ENCODE measurements around the gene PITRM1.

PITRM1 gene

DNA sequence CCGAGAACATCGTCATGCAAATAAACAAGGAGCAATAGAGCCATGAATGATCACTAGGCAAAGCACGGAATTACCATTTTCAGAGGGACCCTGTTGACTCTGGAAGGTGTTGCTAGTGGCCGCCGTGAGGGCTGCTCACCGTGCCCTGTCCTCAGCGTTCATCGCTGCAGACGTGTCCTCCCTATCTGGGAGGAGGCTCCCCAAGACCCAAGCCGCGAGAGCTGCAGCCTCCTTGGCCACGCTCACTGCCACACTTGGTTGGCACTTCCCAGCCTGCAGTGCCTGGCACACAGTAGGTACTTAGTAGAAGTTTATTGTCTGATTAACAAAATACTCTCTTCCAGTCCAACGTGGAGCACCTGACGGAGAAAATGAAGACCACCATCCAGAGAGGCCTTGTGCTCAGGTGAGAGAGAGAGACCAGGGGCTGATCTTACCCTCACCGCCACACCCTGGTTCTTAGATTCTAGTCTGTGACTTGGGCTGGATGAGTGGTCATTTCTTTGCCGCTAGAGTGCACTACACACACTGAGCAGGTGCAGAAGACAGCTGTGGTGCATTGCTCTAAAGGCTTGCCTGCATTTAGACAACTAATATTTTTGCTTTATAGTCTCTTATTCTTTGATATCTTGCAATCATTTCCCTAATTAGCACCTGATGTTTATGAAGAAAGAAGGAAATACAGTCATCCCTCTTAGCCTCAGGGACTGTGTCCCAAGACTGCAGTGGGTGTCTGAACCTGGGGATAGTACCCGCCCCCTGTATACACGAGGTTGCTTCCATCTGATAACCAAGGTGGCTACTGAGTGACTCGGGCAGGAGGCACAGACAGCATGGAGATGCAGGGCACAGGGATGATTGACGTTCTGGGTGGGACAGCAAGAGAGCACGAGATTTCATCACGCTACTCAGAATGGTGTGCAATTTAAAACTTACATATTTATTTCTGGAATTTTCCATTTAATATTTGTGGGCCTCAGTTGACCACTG is 40.3 kb downstream of the PITRM1 start:
- H3K18ac ChIP-seq (ENCODE audit: low read length): no peak overlapping the region
- H2AK5ac ChIP-seq (ENCODE audit: low read depth, low read length): no peak overlapping the region
- H3K23ac ChIP-seq (ENCODE audit: low read depth, low read length, poor library complexity): peak overlapping the region; percentile 29
- H2BK5ac ChIP-seq (ENCODE audit: low read length): no peak overlapping the region
- no peak overlapping the region for H2BK12ac ChIP-seq (ENCODE audit: low read length)
- H3K4ac ChIP-seq (ENCODE audit: low read length): no peak overlapping the region
- no peak overlapping the region for H3K4me2 ChIP-seq (ENCODE audit: insufficient read depth, low read length, poor library complexity, severe bottlenecking)
- no peak overlapping the region for H3K9ac ChIP-seq (ENCODE audit: low read depth, low read length, poor library complexity)
- H3K4me1 ChIP-seq (ENCODE audit: control insufficient read depth in 2 of 2, insufficient read depth in 1 of 2, low read depth in 1 of 2, low read length in 2 of 2): peaks cover 0 to 2% of the 10 kb centered on the region in 2 donors
- H2BK15ac ChIP-seq (ENCODE audit: low read length): no peak overlapping the region
- H4K8ac ChIP-seq (ENCODE audit: low read depth, low read length): no peak overlapping the region
- no peaks in the 10 kb centered on the region for H3K79me1 ChIP-seq (ENCODE audit: low read depth, low read length)
- peaks cover 27 to 64% of the 10 kb centered on the region in 2 donors for H3K36me3 ChIP-seq (replicated peaks in 1 of 2; ENCODE audit: control insufficient read depth in 2 of 2, insufficient read depth in 2 of 2, low read length in 2 of 2)
- H4K91ac ChIP-seq (ENCODE audit: low read depth, low read length, poor library complexity): no peak overlapping the region
- WGBS, 2 donors (ENCODE audit: extremely low coverage in 2 of 2, insufficient read length in 2 of 2, insufficient replicate concordance in 1 of 2): no CpG with 5 or more reads among the region's 22 CpGs
- H2AFZ ChIP-seq (ENCODE audit: low read length): no peak overlapping the region
- no peak overlapping the region for H3K14ac ChIP-seq (ENCODE audit: low read length)
- DNase-seq (ENCODE audit: low spot score): no peak
- no peak overlapping the region for H3K4me3 ChIP-seq (ENCODE audit: low read length in 2 of 2)
- no peaks in the 10 kb centered on the region for H3K27me3 ChIP-seq (ENCODE audit: control insufficient read depth in 3 of 3, insufficient read depth in 3 of 3, low read depth in 1 of 3, low read length in 3 of 3)
- H3K27ac ChIP-seq (replicated peaks; ENCODE audit: low read length): no peak overlapping the region
- no peaks in the 10 kb centered on the region for H3K9me3 ChIP-seq (replicated peaks in 1 of 2; ENCODE audit: control insufficient read depth in 2 of 2, insufficient read depth in 1 of 2, low read depth in 1 of 2, low read length in 2 of 2)
- H2BK120ac ChIP-seq (ENCODE audit: low read depth, low read length): no peak overlapping the region

DNA sequence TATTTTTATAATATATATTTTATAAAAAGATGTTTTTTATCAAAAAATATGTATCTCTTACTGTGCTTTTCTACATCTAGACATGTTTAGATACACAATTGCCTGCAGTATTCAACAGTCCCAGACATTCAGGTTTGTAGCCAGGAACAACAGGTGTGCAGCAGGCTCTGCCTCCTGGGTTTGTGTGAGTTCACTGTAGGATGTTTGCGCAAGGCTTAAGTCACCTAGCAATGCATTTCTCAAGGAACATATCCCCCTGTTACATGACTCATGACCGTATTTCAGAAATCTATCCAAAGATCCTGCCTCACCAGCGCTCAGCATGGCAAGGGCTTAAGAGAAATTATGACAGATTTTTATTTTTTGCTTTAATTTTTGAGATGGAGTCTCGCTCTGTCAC is 41.5 kb downstream of the PITRM1 start:
- Histone ChIP-seq H3K9ac (ENCODE audit: low read depth, low read length, poor library complexity) (no peak overlapping the region), H2AFZ (ENCODE audit: low read length) (no peak overlapping the region), H3K14ac (ENCODE audit: low read length) (no peak overlapping the region), H3K4me1 (ENCODE audit: control insufficient read depth in 2 of 2, insufficient read depth in 1 of 2, low read depth in 1 of 2, low read length in 2 of 2) (peaks cover 0 to 12% of the 10 kb centered on the region in 2 donors), H2BK12ac (ENCODE audit: low read length) (no peak overlapping the region), H3K4me2 (ENCODE audit: insufficient read depth, low read length, poor library complexity, severe bottlenecking) (no peak overlapping the region), H3K18ac (ENCODE audit: low read length) (no peak overlapping the region), H3K79me1 (ENCODE audit: low read depth, low read length) (no peaks in the 10 kb centered on the region), H2AK5ac (ENCODE audit: low read depth, low read length) (no peak overlapping the region), H3K4ac (ENCODE audit: low read length) (no peak overlapping the region), H4K91ac (ENCODE audit: low read depth, low read length, poor library complexity) (no peak overlapping the region), H3K9me3 (replicated peaks in 1 of 2; ENCODE audit: control insufficient read depth in 2 of 2, insufficient read depth in 1 of 2, low read depth in 1 of 2, low read length in 2 of 2) (no peaks in the 10 kb centered on the region), H2BK120ac (ENCODE audit: low read depth, low read length) (no peak overlapping the region), H3K4me3 (ENCODE audit: low read length in 2 of 2) (no peak overlapping the region), H3K27me3 (ENCODE audit: control insufficient read depth in 3 of 3, insufficient read depth in 3 of 3, low read depth in 1 of 3, low read length in 3 of 3) (no peaks in the 10 kb centered on the region), H3K36me3 (replicated peaks in 1 of 2; ENCODE audit: control insufficient read depth in 2 of 2, insufficient read depth in 2 of 2, low read length in 2 of 2) (peaks cover 20 to 51% of the 10 kb centered on the region in 2 donors), H3K27ac (replicated peaks; ENCODE audit: low read length) (no peak overlapping the region), H4K8ac (ENCODE audit: low read depth, low read length) (no peak overlapping the region), H2BK15ac (ENCODE audit: low read length) (no peak overlapping the region), H2BK5ac (ENCODE audit: low read length) (no peak overlapping the region), H3K23ac (ENCODE audit: low read depth, low read length, poor library complexity) (no peak overlapping the region)
- no CpG with 5 or more reads among the region's 4 CpGs for WGBS, 2 donors (ENCODE audit: extremely low coverage in 2 of 2, insufficient read length in 2 of 2, insufficient replicate concordance in 1 of 2)
- DNase-seq (ENCODE audit: low spot score): no peak

DNA sequence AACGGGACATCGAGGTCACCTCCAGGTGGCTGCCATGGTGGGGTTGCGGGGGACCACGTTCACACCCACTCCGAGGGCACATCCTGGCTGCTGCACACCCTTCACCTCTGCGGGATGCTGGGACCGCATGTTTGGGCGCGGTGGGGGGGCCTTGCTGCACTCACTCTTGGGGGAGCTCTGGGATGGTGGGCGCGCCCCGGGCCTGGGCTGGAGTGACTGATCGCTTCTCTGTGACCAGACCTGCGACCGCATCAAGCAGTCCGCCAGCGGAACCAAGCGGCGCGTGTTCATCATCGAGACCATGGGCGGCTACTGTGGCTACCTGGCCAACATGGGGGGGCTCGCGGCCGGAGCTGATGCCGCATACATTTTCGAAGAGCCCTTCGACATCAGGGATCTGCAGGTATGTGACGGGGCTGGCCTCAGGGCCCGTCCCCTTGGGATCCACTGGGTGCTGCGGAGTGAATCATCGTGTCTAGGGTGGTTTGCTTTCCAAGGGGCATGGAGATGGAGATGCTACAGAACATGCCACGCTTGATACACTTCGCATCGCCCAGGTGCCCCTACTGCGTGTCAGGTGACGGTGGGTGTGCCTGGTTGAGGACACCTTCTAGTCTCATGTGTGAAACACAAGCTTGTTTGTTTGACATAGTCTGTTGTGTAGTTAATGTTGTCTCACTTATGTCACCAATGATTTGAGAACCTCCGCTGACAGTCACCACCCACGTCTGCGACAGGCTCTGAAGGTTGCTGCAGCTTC is 42.8 kb downstream of the PITRM1 start:
- H3K4ac ChIP-seq (ENCODE audit: low read length): no peak overlapping the region
- H2BK120ac ChIP-seq (ENCODE audit: low read depth, low read length): no peak overlapping the region
- no peak overlapping the region for H3K4me3 ChIP-seq (ENCODE audit: low read length in 2 of 2)
- no peak overlapping the region for H2BK15ac ChIP-seq (ENCODE audit: low read length)
- H3K27me3 ChIP-seq (ENCODE audit: control insufficient read depth in 3 of 3, insufficient read depth in 3 of 3, low read depth in 1 of 3, low read length in 3 of 3): no peaks in the 10 kb centered on the region
- no peak overlapping the region for H3K14ac ChIP-seq (ENCODE audit: low read length)
- peaks cover 23 to 38% of the 10 kb centered on the region in 2 donors for H3K36me3 ChIP-seq (replicated peaks in 1 of 2; ENCODE audit: control insufficient read depth in 2 of 2, insufficient read depth in 2 of 2, low read length in 2 of 2)
- no peak overlapping the region for H4K8ac ChIP-seq (ENCODE audit: low read depth, low read length)
- peaks cover 0 to 13% of the 10 kb centered on the region in 2 donors for H3K4me1 ChIP-seq (ENCODE audit: control insufficient read depth in 2 of 2, insufficient read depth in 1 of 2, low read depth in 1 of 2, low read length in 2 of 2)
- WGBS, 2 donors (ENCODE audit: extremely low coverage in 2 of 2, insufficient read length in 2 of 2, insufficient replicate concordance in 1 of 2): no CpG with 5 or more reads among the region's 40 CpGs
- peak overlapping the region; percentile 63 for H3K9ac ChIP-seq (ENCODE audit: low read depth, low read length, poor library complexity)
- no peaks in the 10 kb centered on the region for H3K79me1 ChIP-seq (ENCODE audit: low read depth, low read length)
- H3K27ac ChIP-seq (replicated peaks; ENCODE audit: low read length): no peak overlapping the region
- H2AK5ac ChIP-seq (ENCODE audit: low read depth, low read length): no peak overlapping the region
- no peak overlapping the region for H3K4me2 ChIP-seq (ENCODE audit: insufficient read depth, low read length, poor library complexity, severe bottlenecking)
- peak overlapping the region; percentile 29 for H3K23ac ChIP-seq (ENCODE audit: low read depth, low read length, poor library complexity)
- H3K18ac ChIP-seq (ENCODE audit: low read length): peak overlapping the region; percentile 41
- H2BK5ac ChIP-seq (ENCODE audit: low read length): no peak overlapping the region
- no peak overlapping the region for H2AFZ ChIP-seq (ENCODE audit: low read length)
- H3K9me3 ChIP-seq (replicated peaks in 1 of 2; ENCODE audit: control insufficient read depth in 2 of 2, insufficient read depth in 1 of 2, low read depth in 1 of 2, low read length in 2 of 2): no peaks in the 10 kb centered on the region
- no peak for DNase-seq (ENCODE audit: low spot score)
- no peak overlapping the region for H4K91ac ChIP-seq (ENCODE audit: low read depth, low read length, poor library complexity)
- no peak overlapping the region for H2BK12ac ChIP-seq (ENCODE audit: low read length)

All from neuronal stem cell (in vitro differentiated cells).